ENCODE measurements around the gene REEP3. TPM values are rescaled to one million over a fixed set of nuclear protein-coding genes. Genes with fewer than 3 reads are reported as not detected.

Gene REEP3
- total and polyA plus RNA-seq, 2 donors (not counting 1 experiment from before 2014, with no cell fraction given) = 2.2 to 8.8 TPM

DNA sequence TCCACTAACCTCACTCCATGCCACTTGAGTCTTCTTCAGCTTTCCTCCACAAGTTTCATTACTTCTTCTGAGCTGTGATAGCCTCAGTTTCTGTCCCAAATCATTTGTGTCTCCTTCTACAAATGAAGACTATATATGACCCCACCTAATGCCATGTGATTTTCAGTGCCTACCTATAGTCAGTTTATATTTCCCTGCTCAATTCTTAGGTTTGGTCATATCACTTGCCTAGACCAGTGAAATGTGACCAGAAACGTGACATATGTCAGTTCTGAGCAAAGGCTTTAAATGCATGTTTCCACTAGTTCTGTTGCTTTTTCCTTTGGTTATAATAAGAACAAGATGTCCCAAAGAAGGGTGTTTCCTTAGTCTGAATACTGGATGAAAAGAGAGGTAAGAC is 24.6 kb upstream of the REEP3 start:
- ATAC-seq (ENCODE audit: low read depth) = no peak
- WGBS (ENCODE audit: insufficient coverage) = no CpG with 5 or more reads among the region's 1 CpG
- Histone ChIP-seq H3K4me2 (replicated peaks; ENCODE audit: low read depth, low read length, poor library complexity, severe bottlenecking) (no peak overlapping the region), H3K79me2 (ENCODE audit: control insufficient read depth, insufficient read depth, low read length) (peaks cover 74% of the 10 kb centered on the region), H3K36me3 (replicated peaks in 1 of 2; ENCODE audit: control extremely low read depth in 1 of 2, control insufficient read depth in 1 of 2, extremely low read depth in 1 of 2, insufficient read depth in 2 of 2, low read length in 1 of 2) (no peaks in the 10 kb centered on the region), H3K9ac (ENCODE audit: low read length) (no peak overlapping the region), H3K27ac (ENCODE audit: low read length in 2 of 2) (no peak overlapping the region), H3K9me3 (ENCODE audit: control extremely low read depth in 1 of 3, control insufficient read depth in 2 of 3, insufficient read depth in 1 of 3, low read length in 2 of 3) (peaks cover 0 to 4% (median 0%) of the 10 kb centered on the region in 3 donors), H4K20me1 (ENCODE audit: control insufficient read depth, insufficient read depth, low read length, poor library complexity, severe bottlenecking) (no peaks in the 10 kb centered on the region), H3K4me1 (ENCODE audit: control insufficient read depth in 2 of 2, insufficient read depth in 2 of 2, low read length in 2 of 2) (no peaks in the 10 kb centered on the region), H3K4me3 (ENCODE audit: control extremely low read depth in 1 of 5, extremely low read depth in 1 of 5, insufficient read depth in 1 of 5, low read depth in 2 of 5, low read length in 4 of 5) (no peak overlapping the region), H2AFZ (ENCODE audit: insufficient read depth, low read depth, low read length, poor library complexity, severe bottlenecking) (no peak overlapping the region), H3K27me3 (replicated peaks in 1 of 4; ENCODE audit: control extremely low read depth in 1 of 4, control insufficient read depth in 3 of 4, insufficient read depth in 4 of 4, low read length in 3 of 4) (no peaks in the 10 kb centered on the region)
- no peaks in the 10 kb centered on the region for H3K9me3 Mint-ChIP-seq (ENCODE audit: insufficient read depth)
- no peaks in the 10 kb centered on the region for H3K27me3 Mint-ChIP-seq
- ChIA-PET CTCF (no interaction called here), POLR2A (no interaction called here)
- no peak for TF ChIP-seq EZH2 (IDR thresholded peaks at IDR 0.05; ENCODE audit: borderline replicate concordance, insufficient read depth, low read depth, low read length, poor library complexity, severe bottlenecking)
- TF ChIP-seq, protein P1, sequence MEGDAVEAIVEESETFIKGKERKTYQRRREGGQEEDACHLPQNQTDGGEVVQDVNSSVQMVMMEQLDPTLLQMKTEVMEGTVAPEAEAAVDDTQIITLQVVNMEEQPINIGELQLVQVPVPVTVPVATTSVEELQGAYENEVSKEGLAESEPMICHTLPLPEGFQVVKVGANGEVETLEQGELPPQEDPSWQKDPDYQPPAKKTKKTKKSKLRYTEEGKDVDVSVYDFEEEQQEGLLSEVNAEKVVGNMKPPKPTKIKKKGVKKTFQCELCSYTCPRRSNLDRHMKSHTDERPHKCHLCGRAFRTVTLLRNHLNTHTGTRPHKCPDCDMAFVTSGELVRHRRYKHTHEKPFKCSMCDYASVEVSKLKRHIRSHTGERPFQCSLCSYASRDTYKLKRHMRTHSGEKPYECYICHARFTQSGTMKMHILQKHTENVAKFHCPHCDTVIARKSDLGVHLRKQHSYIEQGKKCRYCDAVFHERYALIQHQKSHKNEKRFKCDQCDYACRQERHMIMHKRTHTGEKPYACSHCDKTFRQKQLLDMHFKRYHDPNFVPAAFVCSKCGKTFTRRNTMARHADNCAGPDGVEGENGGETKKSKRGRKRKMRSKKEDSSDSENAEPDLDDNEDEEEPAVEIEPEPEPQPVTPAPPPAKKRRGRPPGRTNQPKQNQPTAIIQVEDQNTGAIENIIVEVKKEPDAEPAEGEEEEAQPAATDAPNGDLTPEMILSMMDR (IDR thresholded peaks at IDR 0.05) = no peak
- H3K4me3 Mint-ChIP-seq = no peak overlapping the region
- intact Hi-C loops (cut with micrococcal nuclease) = loop anchor here (5.0 kb wide), 1 partner anchor 46 kb away; no protein-coding TSS in a partner anchor
- H3K27ac Mint-ChIP-seq = no peak overlapping the region
- peaks cover 25% of the 10 kb centered on the region for H3K4me1 Mint-ChIP-seq
- DNase-seq = no peak

DNA sequence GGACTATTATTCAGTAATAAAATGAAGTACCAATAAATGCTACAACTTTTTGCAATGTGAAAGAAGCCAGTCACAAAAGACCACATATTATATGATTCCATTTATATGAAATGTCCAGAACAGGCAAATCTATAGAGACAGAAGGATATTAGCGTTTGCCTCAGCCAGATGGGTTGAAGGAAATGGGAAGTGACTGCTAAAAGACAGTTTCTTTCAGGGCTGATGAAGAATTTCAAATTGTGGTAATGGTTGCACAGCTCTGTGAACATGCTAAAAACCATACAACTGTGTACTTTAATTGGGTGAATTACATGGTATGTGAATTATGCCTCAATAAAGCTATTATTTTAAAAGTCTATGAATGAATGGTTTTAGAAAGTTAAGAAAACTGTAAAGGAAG is 23.9 kb upstream of the REEP3 start:
- POLR2A ChIA-PET = no interaction called here
- Mint-ChIP-seq H3K27me3 (no peaks in the 10 kb centered on the region), H3K4me1 (peaks cover 24% of the 10 kb centered on the region), H3K9me3 (ENCODE audit: insufficient read depth) (no peaks in the 10 kb centered on the region), H3K27ac (no peak overlapping the region), H3K4me3 (no peak overlapping the region)
- ATAC-seq (ENCODE audit: low read depth) (no peak), DNase-seq (no peak)
- Histone ChIP-seq H2AFZ (ENCODE audit: insufficient read depth, low read depth, low read length, poor library complexity, severe bottlenecking) (no peak overlapping the region), H4K20me1 (ENCODE audit: control insufficient read depth, insufficient read depth, low read length, poor library complexity, severe bottlenecking) (no peaks in the 10 kb centered on the region), H3K9me3 (ENCODE audit: control extremely low read depth in 1 of 3, control insufficient read depth in 2 of 3, insufficient read depth in 1 of 3, low read length in 2 of 3) (peaks cover 0 to 4% (median 0%) of the 10 kb centered on the region in 3 donors), H3K9ac (ENCODE audit: low read length) (no peak overlapping the region), H3K4me1 (ENCODE audit: control insufficient read depth in 2 of 2, insufficient read depth in 2 of 2, low read length in 2 of 2) (no peaks in the 10 kb centered on the region), H3K79me2 (ENCODE audit: control insufficient read depth, insufficient read depth, low read length) (peaks cover 73% of the 10 kb centered on the region), H3K27ac (ENCODE audit: low read length in 2 of 2) (no peak overlapping the region), H3K4me2 (replicated peaks; ENCODE audit: low read depth, low read length, poor library complexity, severe bottlenecking) (no peak overlapping the region), H3K27me3 (replicated peaks in 1 of 4; ENCODE audit: control extremely low read depth in 1 of 4, control insufficient read depth in 3 of 4, insufficient read depth in 4 of 4, low read length in 3 of 4) (no peaks in the 10 kb centered on the region), H3K4me3 (ENCODE audit: control extremely low read depth in 1 of 5, extremely low read depth in 1 of 5, insufficient read depth in 1 of 5, low read depth in 2 of 5, low read length in 4 of 5) (no peak overlapping the region), H3K36me3 (replicated peaks in 1 of 2; ENCODE audit: control extremely low read depth in 1 of 2, control insufficient read depth in 1 of 2, extremely low read depth in 1 of 2, insufficient read depth in 2 of 2, low read length in 1 of 2) (no peaks in the 10 kb centered on the region)
- CTCF ChIA-PET = no interaction called here
- TF ChIP-seq EZH2 (IDR thresholded peaks at IDR 0.05; ENCODE audit: borderline replicate concordance, insufficient read depth, low read depth, low read length, poor library complexity, severe bottlenecking) = no peak
- TF ChIP-seq, protein P1 (IDR thresholded peaks at IDR 0.05) = no peak
- WGBS (ENCODE audit: insufficient coverage) = no CpG with 5 or more reads among the region's 1 CpG
- intact Hi-C loops (cut with micrococcal nuclease) = loop anchor here (5.0 kb wide), 1 partner anchor 45 kb away; no protein-coding TSS in a partner anchor

All from B cell (primary cell).